PFSK-1 (cell line): ENCODE data around the gene SLC2A13.

Experiments
- FOXP2 ChIP-seq: optimal IDR thresholded peaks from 2 replicates; pipeline ENCODE3; 2011; ENCODE audit warnings: borderline replicate concordance, control low read depth, inconsistent platforms; ENCODE audit not compliant: insufficient read depth; ENCODE audit errors: extremely low read length, extremely low read depth
- POLR2AphosphoS5 ChIP-seq: IDR thresholded peaks from 2 replicates; pipeline ENCODE4 v1.6.1; 2012; ENCODE audit warnings: low read depth, mild to moderate bottlenecking, control low read depth, low read length, moderate library complexity
- REST ChIP-seq, 2 experiments: IDR thresholded peaks; 2 replicates each; pipeline versions ENCODE4 v1.6.1 to v1.8.0; 2011 to 2012; ENCODE audit warnings: low read depth in 2 of 2, low read length in 2 of 2, control low read depth in 1 of 2, inconsistent platforms in 1 of 2, mild to moderate bottlenecking in 1 of 2, moderate library complexity in 1 of 2; ENCODE audit not compliant: insufficient read depth in 1 of 2
- TAF1 ChIP-seq: IDR thresholded peaks from 2 replicates; pipeline ENCODE4 v1.6.1; 2012; ENCODE audit warnings: low read length, control low read depth, borderline replicate concordance; ENCODE audit not compliant: insufficient read depth

- no peak for TF ChIP-seq TAF1
- TF ChIP-seq POLR2AphosphoS5 = no peak
- TF ChIP-seq FOXP2 = no peak
- no peak for TF ChIP-seq REST (IDR thresholded peaks at IDR 0.05; ENCODE audit: insufficient read depth in 1 of 2, low read depth in 2 of 2, low read length in 2 of 2)
Measured at GRCh38 chr12:40149673-40150260, 43.9 kb upstream of the SLC2A13 start.
